GM12878 (cell line): ENCODE data around the gene TADA3. TPM values are rescaled to one million over a fixed set of nuclear protein-coding genes. Genes with fewer than 3 reads are reported as not detected.

Experiments used
- ATAC-seq: fragments of 200-7000 bp; cut with Tn5 transposase; 3 replicates; pipeline ENCODE4 v1.9.1; 2020; ENCODE audit warnings: mild to moderate bottlenecking, moderate library complexity
- BruUV-seq: library from RNA; stranded (reverse); fragments of 400-500 nt; replicated peaks from 2 replicates; lab custom pipeline; 2021; lab: Mats Ljungman, UMichigan
- CTCF ChIA-PET: fragments of 300-600 bp; sonication (Branson Sonifier 250); formaldehyde crosslinking; extraction: SDS; loops from one replicate; lab custom pipeline; 2021; ENCODE audit warnings: inconsistent platforms; lab: Yijun Ruan, JAX
- POLR2A ChIA-PET: fragments of 350-600 bp; formaldehyde crosslinking; extraction: SDS; loops from one replicate; lab custom pipeline; 2021; ENCODE audit warnings: inconsistent platforms; lab: Charles Lee
- RAD21 ChIA-PET: fragments of 300-600 bp; sonication (Branson Sonifier 250); formaldehyde crosslinking; loops from one replicate; lab custom pipeline; 2023; ENCODE audit warnings: antibody characterized with exemption; ENCODE audit not compliant: unreplicated experiment; lab: Charles Lee
- SMC1A ChIA-PET: fragments of 300-600 bp; sonication (Branson Sonifier 250); formaldehyde crosslinking; loops from one replicate; lab custom pipeline; 2023; ENCODE audit not compliant: unreplicated experiment, uncharacterized antibody; lab: Charles Lee
- DNase-seq: peaks from one replicate; pipeline ENCODE4 v3.0.0-alpha.2; 2011; ENCODE audit warnings: low read depth, low spot score
- FAIRE-seq: peaks from 3 replicates; lab custom pipeline; 2011; peaks lifted over from hg19 to GRCh38; lab: Jason Lieb, UNC
- H2AFZ ChIP-seq: 2 replicates; pipeline ENCODE4 v1.6.0; 2011; ENCODE audit warnings: low read depth, low read length, control low read depth; ENCODE audit not compliant: control insufficient read depth
- H3K27ac ChIP-seq: 2 replicates; pipeline ENCODE4 v1.5.1; 2011; ENCODE audit warnings: control low read depth; ENCODE audit not compliant: control insufficient read depth, insufficient read depth
- H3K27me3 ChIP-seq, 2 experiments: replicated peaks in 1 of 2; 2 replicates each; pipeline versions ENCODE4 v1.6.0 to v1.6.1; 2011; ENCODE audit warnings: low read length in 1 of 2; ENCODE audit not compliant: control insufficient read depth in 2 of 2, insufficient read depth in 2 of 2
- H3K36me3 ChIP-seq, 2 experiments: 2 replicates each; pipeline ENCODE4 v1.5.1; 2011; ENCODE audit warnings: low read length in 1 of 2; ENCODE audit not compliant: control insufficient read depth in 2 of 2, insufficient read depth in 2 of 2
- H3K4me1 ChIP-seq: 2 replicates; pipeline ENCODE4 v1.6.1; 2011; ENCODE audit warnings: mild to moderate bottlenecking, low read length, moderate library complexity, mixed read lengths; ENCODE audit not compliant: control insufficient read depth, insufficient read depth
- H3K4me2 ChIP-seq: 2 replicates; pipeline ENCODE4 v1.6.0; 2011; ENCODE audit warnings: control low read depth; ENCODE audit not compliant: control insufficient read depth, insufficient read depth
- H3K4me3 ChIP-seq: fragments of 200-600 bp; sonication (generic); 2 replicates; pipeline ENCODE4 v1.5.1; 2016
- H3K79me2 ChIP-seq: 2 replicates; pipeline ENCODE4 v1.6.0; 2011; ENCODE audit warnings: low read length; ENCODE audit not compliant: control insufficient read depth, insufficient read depth
- H3K9ac ChIP-seq: 2 replicates; pipeline ENCODE4 v1.8.0; 2011; ENCODE audit warnings: low read length, control low read depth, mixed read lengths; ENCODE audit not compliant: control insufficient read depth, insufficient read depth
- H3K9me3 ChIP-seq: replicated peaks from 3 replicates; pipeline ENCODE4 v1.5.1; 2011; ENCODE audit warnings: mild to moderate bottlenecking, low read length; ENCODE audit not compliant: control insufficient read depth, insufficient read depth
- H4K20me1 ChIP-seq: 2 replicates; pipeline ENCODE4 v1.6.0; 2011; ENCODE audit not compliant: control insufficient read depth, insufficient read depth
- ATF7 ChIP-seq: fragments of 450-650 bp; IDR thresholded peaks from 2 replicates; pipeline ENCODE4 v1.6.1; 2016; ENCODE audit warnings: low read depth, mild to moderate bottlenecking
- EP300 ChIP-seq, 2 experiments: fragments of 150-350 bp in 1 of 2; IDR thresholded peaks; 2 replicates each; pipeline ENCODE4 v1.6.1; 2011 to 2012; ENCODE audit warnings: low read depth in 2 of 2, low read length in 2 of 2, borderline replicate concordance in 1 of 2, improper control_type of control experiment in 1 of 2, inconsistent platforms in 1 of 2; ENCODE audit not compliant: control insufficient read depth in 1 of 2
- FOS ChIP-seq: IDR thresholded peaks from 3 replicates; pipeline ENCODE4 v1.6.1; 2011; ENCODE audit warnings: borderline replicate concordance; ENCODE audit not compliant: insufficient read length; ENCODE audit errors: extremely low read depth
- IKZF2 ChIP-seq, 2 experiments: fragments of 450-650 bp; IDR thresholded peaks; 2 replicates each; pipeline ENCODE4 v1.6.1; 2017; ENCODE audit warnings: mild to moderate bottlenecking in 2 of 2, moderate library complexity in 2 of 2
- IRF3 ChIP-seq: fragments of 450-650 bp; IDR thresholded peaks from 2 replicates; pipeline ENCODE4 v1.6.1; 2014; ENCODE audit warnings: mild to moderate bottlenecking
- JUNB ChIP-seq: IDR thresholded peaks from 2 replicates; pipeline ENCODE4 v1.6.1; 2016; ENCODE audit warnings: antibody characterized with exemption, mild to moderate bottlenecking
- MYB ChIP-seq: fragments of 150-350 bp; IDR thresholded peaks from 2 replicates; pipeline ENCODE4 v1.6.1; 2014; ENCODE audit warnings: mild to moderate bottlenecking, low read depth, low read length, borderline replicate concordance
- RAD21 ChIP-seq: IDR thresholded peaks from 2 replicates; pipeline ENCODE4 v1.6.1; 2011; ENCODE audit warnings: mild to moderate bottlenecking, low read depth, low read length, moderate library complexity; ENCODE audit not compliant: insufficient read depth
- RELA ChIP-seq: fragments of 450-650 bp; IDR thresholded peaks from 2 replicates; pipeline ENCODE4 v1.8.0; 2014; ENCODE audit warnings: borderline replicate concordance; ENCODE audit not compliant: partially characterized antibody
- SMAD1 ChIP-seq: fragments of 450-650 bp; IDR thresholded peaks from 2 replicates; pipeline ENCODE4 v1.6.1; 2018; ENCODE audit warnings: mild to moderate bottlenecking, low read depth; ENCODE audit not compliant: partially characterized antibody
- SREBF2 ChIP-seq: IDR thresholded peaks from 2 replicates; pipeline ENCODE4 v1.6.1; 2012; ENCODE audit warnings: mild to moderate bottlenecking, low read length
- SRF ChIP-seq, 2 experiments: IDR thresholded peaks; 2 replicates each; pipeline ENCODE4 v1.6.1; 2011; ENCODE audit warnings: low read depth in 2 of 2, low read length in 2 of 2, mild to moderate bottlenecking in 1 of 2, moderate library complexity in 1 of 2
- USF1 ChIP-seq: IDR thresholded peaks from 2 replicates; pipeline ENCODE4 v1.6.1; 2011; ENCODE audit warnings: borderline replicate concordance, low read depth, mild to moderate bottlenecking, moderate library complexity, mixed read lengths, low read length; ENCODE audit not compliant: insufficient read depth; ENCODE audit errors: extremely low read length
- USF2 ChIP-seq: IDR thresholded peaks from 2 replicates; pipeline ENCODE4 v1.6.1; 2011; ENCODE audit warnings: low read depth, low read length, improper control_type of control experiment, borderline replicate concordance
- YY1 ChIP-seq: IDR thresholded peaks from 2 replicates; pipeline ENCODE4 v1.6.1; 2011; ENCODE audit warnings: low read depth, mild to moderate bottlenecking, low read length
- WGBS: methylation state at CpG from one replicate; pipeline ENCODE4 v1.1.6; 2016; ENCODE audit warnings: low lambda C conversion rate; ENCODE audit not compliant: insufficient replicate concordance, insufficient coverage; ENCODE audit errors: missing lambda C conversion rate; 5-methylcytosine and 5-hydroxymethylcytosine counted together
- in situ Hi-C: fragments of 300-500 bp; cut with MboI; formaldehyde crosslinking; loops from 9 replicates; pipeline ENCODE4 v1.14.3; 2018; ENCODE audit warnings: mixed read lengths
- intact Hi-C: fragments of 100-400 bp; cut with micrococcal nuclease; formaldehyde crosslinking; loops from one replicate; pipeline ENCODE4 v1.14.2; 2022; ENCODE audit not compliant: unreplicated experiment
- polyA plus RNA-seq, 11 experiments: library from polyadenylated mRNA; depleted of rRNA in 4 of 11; unstranded in 6 of 11; stranded (reverse) in 5 of 11; fragments of >200 nt; fragmentation: Nextera tagmentation in 4 of 11; fragmentation: Illumina TruSeq in 1 of 11; extraction: Ambion mirVana in 4 of 11; extraction: Trizol in 1 of 11; gene quantifications; 1 replicate in 1 of 11; 2 replicates in 10 of 11; pipeline versions ENCODE4 v1.2.1 to v1.2.3, GENCODE V29; 2011 to 2016; ENCODE audit warnings: inconsistent platforms in 2 of 11, missing spikeins in 2 of 11, low read depth in 1 of 11
- total RNA-seq, 4 experiments: library from RNA; depleted of rRNA in 3 of 4; stranded (reverse); fragments of >200 nt in 3 of 4; fragmentation: Illumina TruSeq in 1 of 4; extraction: Trizol in 1 of 4; gene quantifications; 2 replicates each; pipeline versions ENCODE4 v1.2.1 to v1.2.3, GENCODE V29; 2013 to 2021
- TF ChIP-seq, protein P1 (sequence below): IDR thresholded peaks from 2 replicates; pipeline ENCODE4 v1.6.1; 2011; ENCODE audit warnings: borderline replicate concordance, low read depth, mild to moderate bottlenecking, moderate library complexity, low read length; ENCODE audit not compliant: insufficient read depth, poor library complexity, severe bottlenecking
- TF ChIP-seq, protein P2 (sequence below): fragments of 450-650 bp; IDR thresholded peaks from 2 replicates; pipeline ENCODE4 v1.6.1; 2017; ENCODE audit warnings: mild to moderate bottlenecking

The TADA3 gene
- total and polyA plus RNA-seq, 10 of the 15 experiments (the other 5 are each of a cell fraction or from before 2014, with no cell fraction given), result 2.6 to 71.2 (median 51.0) TPM

- ATAC-seq (peak; percentile 31), DNase-seq (peak; percentile 42), FAIRE-seq (no peak)
- Histone ChIP-seq H3K9me3 (no peaks in the 10 kb centered on the region), H3K4me3 (peak overlapping the region; percentile 89; the same call in 1 of the 2 replicates), H3K4me1 (peaks cover 14% of the 10 kb centered on the region), H3K9ac (peak overlapping the region; percentile 97; the same call in 1 of the 2 replicates), H4K20me1 (peaks cover 6% of the 10 kb centered on the region), H3K27me3 (no peaks in the 10 kb centered on the region), H3K79me2 (peaks cover 68% of the 10 kb centered on the region), H2AFZ (no peak overlapping the region), H3K27ac (peak overlapping the region; percentile 45), H3K36me3 (peaks cover 13 to 27% of the 10 kb centered on the region in 2 experiments), H3K4me2 (peak overlapping the region; percentile 36)
- RAD21 ChIA-PET, result interaction anchor here (0.7 to 1.8 kb wide), 5 partner anchors 13 to 137 kb away, joined by 3 to 5 read pairs (median 5); partner anchors contain the start of gene OGG1
- intact Hi-C loops (no loop called here), in situ Hi-C loops (no loop called here)
- POLR2A ChIA-PET, result interaction anchor here (0.5 to 2.8 kb wide), 4 partner anchors 13 to 134 kb away, joined by 3 to 19 read pairs (median 4); partner anchors contain the start of gene BRPF1
- CTCF ChIA-PET, result interaction anchor here (0.6 to 1.4 kb wide), 6 partner anchors 9 to 292 kb away, joined by 3 to 6 read pairs (median 4); no protein-coding TSS in a partner anchor
- WGBS, result 17% methylated on average over 5 of the region's 5 CpGs
- SMC1A ChIA-PET, result interaction anchor here (0.7 to 2.1 kb wide), 12 partner anchors 9 to 291 kb away, joined by 3 to 7 read pairs (median 3); no protein-coding TSS in a partner anchor
- BruUV-seq, result no TSS peak
- TF ChIP-seq EP300 (IDR thresholded peaks at IDR 0.05; ENCODE audit: borderline replicate concordance in 1 of 2, control insufficient read depth in 1 of 2, low read depth in 2 of 2, low read length in 2 of 2), result no peak
- TF ChIP-seq, protein P1, sequence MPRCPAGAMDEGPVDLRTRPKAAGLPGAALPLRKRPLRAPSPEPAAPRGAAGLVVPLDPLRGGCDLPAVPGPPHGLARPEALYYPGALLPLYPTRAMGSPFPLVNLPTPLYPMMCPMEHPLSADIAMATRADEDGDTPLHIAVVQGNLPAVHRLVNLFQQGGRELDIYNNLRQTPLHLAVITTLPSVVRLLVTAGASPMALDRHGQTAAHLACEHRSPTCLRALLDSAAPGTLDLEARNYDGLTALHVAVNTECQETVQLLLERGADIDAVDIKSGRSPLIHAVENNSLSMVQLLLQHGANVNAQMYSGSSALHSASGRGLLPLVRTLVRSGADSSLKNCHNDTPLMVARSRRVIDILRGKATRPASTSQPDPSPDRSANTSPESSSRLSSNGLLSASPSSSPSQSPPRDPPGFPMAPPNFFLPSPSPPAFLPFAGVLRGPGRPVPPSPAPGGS, result no peak
- no peak for TF ChIP-seq SMAD1
- TF ChIP-seq IKZF2 (IDR thresholded peaks at IDR 0.05), result peak in 1 of 2 experiments; percentile 50; a peak in 2 of 4 replicates
- TF ChIP-seq MYB, result no peak
- no peak for TF ChIP-seq USF1
- no peak for TF ChIP-seq RAD21
- TF ChIP-seq, protein P2, sequence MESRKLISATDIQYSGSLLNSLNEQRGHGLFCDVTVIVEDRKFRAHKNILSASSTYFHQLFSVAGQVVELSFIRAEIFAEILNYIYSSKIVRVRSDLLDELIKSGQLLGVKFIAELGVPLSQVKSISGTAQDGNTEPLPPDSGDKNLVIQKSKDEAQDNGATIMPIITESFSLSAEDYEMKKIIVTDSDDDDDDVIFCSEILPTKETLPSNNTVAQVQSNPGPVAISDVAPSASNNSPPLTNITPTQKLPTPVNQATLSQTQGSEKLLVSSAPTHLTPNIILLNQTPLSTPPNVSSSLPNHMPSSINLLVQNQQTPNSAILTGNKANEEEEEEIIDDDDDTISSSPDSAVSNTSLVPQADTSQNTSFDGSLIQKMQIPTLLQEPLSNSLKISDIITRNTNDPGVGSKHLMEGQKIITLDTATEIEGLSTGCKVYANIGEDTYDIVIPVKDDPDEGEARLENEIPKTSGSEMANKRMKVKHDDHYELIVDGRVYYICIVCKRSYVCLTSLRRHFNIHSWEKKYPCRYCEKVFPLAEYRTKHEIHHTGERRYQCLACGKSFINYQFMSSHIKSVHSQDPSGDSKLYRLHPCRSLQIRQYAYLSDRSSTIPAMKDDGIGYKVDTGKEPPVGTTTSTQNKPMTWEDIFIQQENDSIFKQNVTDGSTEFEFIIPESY, result no peak
- 0 out of 4 replicates have a peak, but pooled peaks of 1 of the 2 experiments have one; percentile 28 for TF ChIP-seq SRF (IDR thresholded peaks at IDR 0.05; ENCODE audit: low read depth in 2 of 2, low read length in 2 of 2)
- no peak for TF ChIP-seq RELA
- TF ChIP-seq SREBF2, result no peak
- TF ChIP-seq JUNB, result no peak
- TF ChIP-seq USF2, result no peak
- no peak for TF ChIP-seq ATF7
- no peak for TF ChIP-seq FOS
- TF ChIP-seq IRF3, result no peak
- peak; percentile 40; the same call in 1 of the 2 replicates for TF ChIP-seq YY1
Observed at GRCh38 chr3:9795207-9795606, 2.9 kb upstream of the TADA3 start.
